Measurements from ENCODE around the gene KLHL5. TPM values are rescaled to one million over a fixed set of nuclear protein-coding genes. Genes with fewer than 3 reads are reported as not detected.
A peak's percentile ranks its signal among the peaks of the same experiment; 100 is the strongest.

Gene KLHL5, protein sequence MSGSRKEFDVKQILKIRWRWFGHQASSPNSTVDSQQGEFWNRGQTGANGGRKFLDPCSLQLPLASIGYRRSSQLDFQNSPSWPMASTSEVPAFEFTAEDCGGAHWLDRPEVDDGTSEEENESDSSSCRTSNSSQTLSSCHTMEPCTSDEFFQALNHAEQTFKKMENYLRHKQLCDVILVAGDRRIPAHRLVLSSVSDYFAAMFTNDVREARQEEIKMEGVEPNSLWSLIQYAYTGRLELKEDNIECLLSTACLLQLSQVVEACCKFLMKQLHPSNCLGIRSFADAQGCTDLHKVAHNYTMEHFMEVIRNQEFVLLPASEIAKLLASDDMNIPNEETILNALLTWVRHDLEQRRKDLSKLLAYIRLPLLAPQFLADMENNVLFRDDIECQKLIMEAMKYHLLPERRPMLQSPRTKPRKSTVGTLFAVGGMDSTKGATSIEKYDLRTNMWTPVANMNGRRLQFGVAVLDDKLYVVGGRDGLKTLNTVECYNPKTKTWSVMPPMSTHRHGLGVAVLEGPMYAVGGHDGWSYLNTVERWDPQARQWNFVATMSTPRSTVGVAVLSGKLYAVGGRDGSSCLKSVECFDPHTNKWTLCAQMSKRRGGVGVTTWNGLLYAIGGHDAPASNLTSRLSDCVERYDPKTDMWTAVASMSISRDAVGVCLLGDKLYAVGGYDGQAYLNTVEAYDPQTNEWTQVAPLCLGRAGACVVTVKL
- total RNA-seq (2014; rRNA removed) (84.8 and 92.7 TPM in 2 replicates), Bru-seq, nascent RNA (percentile 96 among the genes with signal in this experiment), BruChase-seq, experiment 1, labeled RNA remaining after a 6-hour chase (percentile 89 among the genes with signal in this experiment), BruChase-seq, experiment 2, labeled RNA remaining after a 2-hour chase (percentile 93 among the genes with signal in this experiment)
- long read RNA-seq, transcript KLHL5-201 (12 exons, 3,425 nt) = minor isoform, 78 of 842 reads
- long read RNA-seq, transcript KLHL5-205 (11 exons, 2,926 nt) = major isoform, 400 of 842 reads
- long read RNA-seq, partial matches to known transcripts = 192 of 842 reads
- long read RNA-seq, other reads (novel, unspliced or antisense) = 170 of 842 reads

DNA sequence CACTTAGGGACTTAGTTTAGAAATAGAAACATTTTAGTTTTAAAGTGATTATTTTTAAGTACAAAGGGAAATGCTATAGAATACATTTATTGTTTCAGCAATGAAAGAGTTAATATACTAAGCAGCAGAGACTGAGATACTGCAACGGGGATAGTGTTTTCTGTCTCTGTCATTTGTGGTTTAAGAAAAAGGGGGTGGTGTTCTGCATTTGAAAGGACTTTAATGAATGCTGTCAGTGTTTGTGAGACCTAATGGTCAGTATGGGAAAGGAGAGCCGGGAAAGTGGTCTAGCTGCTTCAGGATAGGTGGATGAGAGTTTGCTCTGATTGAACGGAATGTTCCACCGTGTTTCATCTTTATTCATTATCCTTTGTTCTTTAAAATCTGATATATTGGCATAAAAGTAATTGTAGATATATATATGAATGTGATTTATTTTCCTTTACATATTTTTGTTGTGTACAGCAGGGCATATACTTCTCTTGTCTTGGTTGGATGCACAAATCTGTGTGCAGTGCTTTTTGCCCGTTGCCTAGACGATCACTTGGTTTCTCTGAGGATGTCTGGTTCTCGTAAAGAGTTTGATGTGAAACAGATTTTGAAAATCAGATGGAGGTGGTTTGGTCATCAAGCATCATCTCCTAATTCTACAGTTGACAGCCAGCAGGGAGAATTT is at the start of gene KLHL5:
Gene KLHL5, plus strand, starts transcription at position 139 of the 676 bp plus-strand sequence. Its CDS starts 421 bp downstream, at position 560.
- Histone ChIP-seq H3K79me2 (ENCODE audit: low read length) (peaks cover 93% of the 10 kb centered on the region), H2AFZ (ENCODE audit: low read length) (no peak within 1 kb of the TSS), H3K27ac (ENCODE audit: low read length) (no peak within 1 kb of the TSS), H3K4me1 (ENCODE audit: insufficient read depth, low read length) (no peaks in the 10 kb centered on the region), H3K36me3 (ENCODE audit: low read depth, low read length) (no peaks in the 10 kb centered on the region), H4K20me1 (ENCODE audit: low read length) (peaks cover 12% of the 10 kb centered on the region; the same call in 1 of the 2 replicates), H3K9me3 (ENCODE audit: low read length) (no peaks in the 10 kb centered on the region), H3K9ac (ENCODE audit: low read length) (no peak within 1 kb of the TSS), H3F3A (ENCODE audit: low read length, unreplicated experiment) (no peaks in the 10 kb centered on the region), H3K4me3 (ENCODE audit: low read length) (no peak within 1 kb of the TSS), H3K9me2 (replicated peaks; ENCODE audit: low read length) (no peaks in the 10 kb centered on the region), H3K4me2 (ENCODE audit: low read length) (no peak within 1 kb of the TSS), H3K27me3 (ENCODE audit: low read length) (no peaks in the 10 kb centered on the region)
- intact Hi-C loops (cut with micrococcal nuclease) = no loop called here
- no peak for DNase-seq
- ChIA-PET POLR2A (ENCODE audit: unreplicated experiment) (no interaction called here), CTCF (no interaction called here)
- no peak for TF ChIP-seq EZH2 (IDR thresholded peaks at IDR 0.05; ENCODE audit: low read length, unreplicated experiment)
- TF ChIP-seq CTCF (conservative IDR thresholded peaks at IDR 0.05; ENCODE audit: low read depth, low read length) = no peak
- no peak for TF ChIP-seq EZH2phosphoT487 (IDR thresholded peaks at IDR 0.05; ENCODE audit: borderline replicate concordance, low read length)
- no peak for ATAC-seq
- no TSS peak for BruUV-seq (replicated peaks)

- Histone ChIP-seq H3K27ac (ENCODE audit: low read length) (no peak overlapping the region), H3K9me2 (replicated peaks; ENCODE audit: low read length) (no peaks in the 10 kb centered on the region), H3K4me3 (ENCODE audit: low read length) (no peak overlapping the region), H3K4me2 (ENCODE audit: low read length) (no peak overlapping the region), H3K4me1 (ENCODE audit: insufficient read depth, low read length) (no peaks in the 10 kb centered on the region), H4K20me1 (ENCODE audit: low read length) (no peaks in the 10 kb centered on the region), H3K9me3 (ENCODE audit: low read length) (no peaks in the 10 kb centered on the region), H3F3A (ENCODE audit: low read length, unreplicated experiment) (no peaks in the 10 kb centered on the region), H2AFZ (ENCODE audit: low read length) (no peak overlapping the region), H3K9ac (ENCODE audit: low read length) (no peak overlapping the region), H3K27me3 (ENCODE audit: low read length) (no peaks in the 10 kb centered on the region), H3K79me2 (ENCODE audit: low read length) (peaks cover 22% of the 10 kb centered on the region), H3K36me3 (ENCODE audit: low read depth, low read length) (peaks cover 7% of the 10 kb centered on the region)
- no TSS peak for BruUV-seq (replicated peaks)
- intact Hi-C loops (cut with micrococcal nuclease) = no loop called here
- CTCF ChIA-PET = no interaction called here
- DNase-seq (no peak), ATAC-seq (no peak)
- no peak for TF ChIP-seq CTCF (conservative IDR thresholded peaks at IDR 0.05; ENCODE audit: low read depth, low read length)
- no peak for TF ChIP-seq EZH2 (IDR thresholded peaks at IDR 0.05; ENCODE audit: low read length, unreplicated experiment)
- no peak for TF ChIP-seq EZH2phosphoT487 (IDR thresholded peaks at IDR 0.05; ENCODE audit: borderline replicate concordance, low read length)
- POLR2A ChIA-PET (ENCODE audit: unreplicated experiment) = no interaction called here
Measured at GRCh38 chr4:39014028-39014427, 48.0 kb upstream of the KLHL5 start.

Measured in PC-3 (cell line).